GM10248 (cell line): ENCODE data around the gene TNS1.

ENCODE experiments used
- CTCF ChIA-PET: fragments of 300-600 bp; sonication (Branson Sonifier 250); formaldehyde crosslinking; extraction: SDS; loops from one replicate; lab custom pipeline; 2021; ENCODE audit warnings: antibody characterized with exemption; lab: Yijun Ruan, JAX
- POLR2A ChIA-PET: fragments of 350-650 bp; sonication (Branson Sonifier 250); formaldehyde crosslinking; extraction: SDS; loops from one replicate; lab custom pipeline; 2020; ENCODE audit warnings: antibody characterized with exemption; lab: Yijun Ruan, JAX
- DNase-seq: peaks from one replicate; pipeline ENCODE4 v3.0.0; 2012; ENCODE audit errors: extremely low spot score
- CTCF ChIP-seq: IDR thresholded peaks from 2 replicates; pipeline ENCODE4 v1.5.1; 2012; ENCODE audit warnings: mild to moderate bottlenecking, low read depth; ENCODE audit errors: extremely low read depth, missing control alignments, control extremely low read depth

Gene TNS1

DNA sequence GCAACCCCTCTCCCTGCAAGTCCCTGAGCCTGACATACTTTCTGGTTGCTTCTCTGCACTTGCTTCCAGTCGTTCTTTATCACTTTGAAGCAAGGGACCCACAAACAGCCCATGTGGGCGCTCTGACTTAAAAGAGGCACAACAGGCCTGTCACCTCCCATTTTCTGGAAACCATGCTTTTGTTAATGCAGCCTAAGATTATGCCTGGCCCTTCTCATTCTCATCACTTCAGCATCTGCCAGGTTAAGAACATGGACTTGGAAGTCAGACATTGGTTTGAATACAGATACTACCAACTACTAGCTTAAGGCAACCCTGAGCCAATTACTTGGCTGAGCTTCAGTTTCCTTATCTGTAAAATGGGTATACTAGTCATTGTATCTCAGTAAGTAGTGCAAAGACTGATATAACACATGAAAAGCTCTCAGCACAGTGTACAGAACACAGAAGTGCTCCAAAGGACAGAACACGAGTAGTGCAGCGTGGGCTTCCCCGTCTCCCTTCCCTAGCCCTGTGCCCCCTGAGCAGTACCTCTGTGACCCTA, 141.4 kb downstream of the TNS1 start:
- no peak for DNase-seq
- CTCF ChIA-PET, result interaction anchor here (1.0 to 3.1 kb wide), 2 partner anchors 9 to 26 kb away, joined by 3 to 11 read pairs; no protein-coding TSS in a partner anchor
- POLR2A ChIA-PET, result no interaction called here
- no peak for TF ChIP-seq CTCF

DNA sequence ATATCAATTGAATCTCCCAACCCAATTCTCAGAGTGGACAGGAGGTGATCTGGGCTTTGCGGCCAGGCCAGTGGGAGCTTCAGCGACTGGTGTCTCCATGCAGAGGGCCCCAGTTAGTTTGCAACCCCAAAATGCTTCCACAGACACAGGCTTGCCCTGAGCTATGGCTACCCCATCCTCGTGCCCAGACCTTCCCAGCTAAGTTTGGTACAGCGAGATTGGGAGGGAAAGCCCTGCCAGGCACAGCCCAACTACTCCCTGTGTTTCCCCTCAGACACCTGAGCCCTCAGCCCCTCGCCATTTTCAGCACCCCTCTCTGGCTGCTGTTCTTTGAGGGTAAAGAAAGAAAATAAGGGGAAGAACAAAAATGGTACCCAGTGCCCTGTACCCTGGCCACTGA, 142.9 kb downstream of the TNS1 start:
- ChIA-PET POLR2A (no interaction called here), CTCF (interaction anchor here (1.5 to 1.9 kb wide), 2 partner anchors 74 to 209 kb away, joined by 3 to 4 read pairs; partner anchors contain the start of gene RUFY4)
- no peak for DNase-seq
- TF ChIP-seq CTCF, result no peak

DNA sequence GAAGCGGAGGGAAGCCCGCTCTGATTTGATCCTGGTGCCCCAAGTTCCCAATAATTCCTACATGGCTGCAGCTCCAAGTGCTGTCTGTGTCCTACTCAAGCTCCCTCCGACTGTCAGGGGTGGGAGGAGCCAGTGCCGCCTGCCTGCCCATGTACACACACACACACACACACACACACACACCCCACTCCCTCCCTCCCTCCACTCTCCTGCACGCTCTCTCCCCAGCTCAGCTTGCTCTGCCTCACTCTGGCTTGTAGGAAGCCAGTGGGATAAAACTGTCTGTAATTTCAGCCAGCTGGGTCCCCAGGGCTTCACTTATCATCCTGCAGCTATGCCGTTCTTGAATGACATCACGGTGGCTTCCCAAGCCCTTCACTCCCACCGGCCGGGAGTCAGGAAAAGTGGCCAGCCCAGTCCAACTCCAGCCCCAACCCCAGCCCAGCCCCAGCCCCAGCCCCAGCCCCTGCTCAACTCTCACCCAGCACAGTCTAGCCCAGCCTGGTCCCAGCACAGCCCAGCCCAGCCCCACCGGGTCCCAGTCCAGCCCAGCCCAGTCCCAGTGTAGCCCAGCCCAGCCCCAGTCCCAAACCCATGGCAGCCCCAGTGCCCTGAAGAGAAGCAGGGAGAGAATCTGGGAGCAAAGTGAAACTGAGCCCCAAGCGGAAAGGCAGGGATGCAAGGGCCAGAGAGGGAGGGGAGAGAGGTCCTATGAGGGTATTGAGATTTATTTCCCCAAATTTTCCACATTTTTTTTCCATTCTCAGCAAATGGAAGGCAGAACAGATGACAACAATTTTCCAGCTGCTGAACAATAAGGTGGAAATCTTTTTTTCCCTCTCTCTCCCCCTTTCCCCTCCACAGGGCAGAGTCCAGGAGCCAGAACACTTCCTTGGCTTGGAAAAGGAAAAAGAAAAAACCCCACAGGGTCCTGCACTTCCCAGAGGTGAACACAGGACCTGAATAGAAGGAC, 144.0 kb downstream of the TNS1 start:
- TF ChIP-seq CTCF, result no peak
- ChIA-PET POLR2A (no interaction called here), CTCF (interaction anchor here (1.1 to 1.9 kb wide), 6 partner anchors 25 to 210 kb away, joined by 3 to 6 read pairs (median 4); partner anchors contain the start of gene RUFY4)
- no peak for DNase-seq

DNA sequence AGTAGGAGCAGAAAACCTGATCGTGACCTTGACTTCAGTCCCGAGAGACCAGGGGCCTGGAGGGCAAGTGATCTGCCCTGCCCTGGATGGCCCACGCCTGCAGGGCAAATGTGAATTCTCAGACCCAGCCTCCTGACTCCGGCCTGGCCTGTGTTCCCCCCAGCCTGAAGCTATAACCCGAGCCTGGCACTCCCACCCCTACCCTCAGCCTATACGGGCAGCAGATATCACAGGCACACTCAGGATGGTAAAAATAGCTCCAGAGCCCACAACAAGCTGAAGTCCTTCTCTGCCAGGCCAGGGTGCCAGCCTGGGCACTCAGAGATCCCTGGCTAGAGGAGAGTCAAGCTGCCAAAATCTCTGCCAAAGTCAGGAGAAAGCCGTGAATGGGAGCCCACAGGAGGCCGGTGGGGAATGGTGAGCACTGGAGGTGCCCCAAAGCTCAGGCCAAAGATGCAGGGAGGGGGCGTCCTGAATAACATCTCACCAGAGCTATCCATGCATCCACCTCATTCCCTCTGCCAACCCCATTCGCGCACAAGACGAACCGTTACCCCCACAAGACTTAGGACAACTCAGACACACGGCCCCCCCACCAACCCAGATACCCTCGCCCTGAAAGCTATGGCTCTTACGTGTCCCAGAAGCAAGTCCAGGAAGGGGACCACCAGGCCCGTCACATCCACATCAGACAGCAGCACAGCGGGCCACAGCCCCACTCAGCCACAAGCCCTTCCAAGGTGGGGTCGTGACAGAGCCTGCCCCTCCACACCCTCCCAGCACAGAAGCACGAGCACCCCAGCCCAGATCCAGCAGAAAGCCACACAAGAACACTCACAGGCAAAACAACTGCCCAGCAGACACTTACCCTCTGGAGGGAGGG, 144.9 kb downstream of the TNS1 start:
- CTCF ChIA-PET, result interaction anchor here (1.1 to 1.8 kb wide), 5 partner anchors 20 to 72 kb away, joined by 3 to 6 read pairs (median 5); no protein-coding TSS in a partner anchor
- POLR2A ChIA-PET, result no interaction called here

DNA sequence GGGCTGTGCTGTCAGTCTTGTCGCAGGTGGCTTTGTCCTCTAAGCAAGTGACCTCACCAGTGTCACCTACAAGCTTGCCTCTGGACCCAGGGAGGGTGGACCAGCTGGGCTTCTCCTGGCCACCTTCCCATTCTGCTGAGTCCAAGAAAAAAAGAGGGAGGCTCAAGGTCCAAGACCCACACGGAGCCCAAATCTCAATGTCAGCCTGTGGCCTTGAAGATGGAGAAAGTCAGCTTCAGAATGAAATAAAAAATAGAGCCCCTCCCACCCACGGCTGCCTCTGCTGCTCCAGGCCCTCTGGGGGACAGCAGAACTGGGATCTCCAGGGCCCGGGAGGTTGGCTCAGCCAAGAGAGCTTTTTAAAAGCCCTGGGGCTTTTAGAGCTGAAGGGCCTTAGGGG, 145.9 kb downstream of the TNS1 start:
- DNase-seq, result no peak
- POLR2A ChIA-PET, result no interaction called here
- no peak for TF ChIP-seq CTCF
- CTCF ChIA-PET, result interaction anchor here (1.1 to 1.5 kb wide), 4 partner anchors 19 to 65 kb away, joined by 3 to 5 read pairs (median 3); no protein-coding TSS in a partner anchor

More for the DNA sequence above, 144.9 kb downstream of the TNS1 start:
- TF ChIP-seq CTCF, result no peak
- DNase-seq, result no peak
